GM19193 (cell line): Measurements from ENCODE around the gene HYOU1.

Experiments used
- POLR2A ChIP-seq: IDR thresholded peaks from 4 replicates; pipeline ENCODE4 v1.6.1; 2011; ENCODE audit not compliant: insufficient read depth, insufficient read length; ENCODE audit errors: extremely low read depth

HYOU1 gene

GRCh38 chr11:119057000-119057769 lies at the start of gene HYOU1:
TSS of gene HYOU1 (minus strand) at chr11:119057205. CDS start at chr11:119056160, 1,045 bp downstream.
- peak; percentile 91 for TF ChIP-seq POLR2A

GRCh38 chr11:119103793-119104192 lies 46.8 kb upstream of the HYOU1 start:
- no peak for TF ChIP-seq POLR2A

DNA sequence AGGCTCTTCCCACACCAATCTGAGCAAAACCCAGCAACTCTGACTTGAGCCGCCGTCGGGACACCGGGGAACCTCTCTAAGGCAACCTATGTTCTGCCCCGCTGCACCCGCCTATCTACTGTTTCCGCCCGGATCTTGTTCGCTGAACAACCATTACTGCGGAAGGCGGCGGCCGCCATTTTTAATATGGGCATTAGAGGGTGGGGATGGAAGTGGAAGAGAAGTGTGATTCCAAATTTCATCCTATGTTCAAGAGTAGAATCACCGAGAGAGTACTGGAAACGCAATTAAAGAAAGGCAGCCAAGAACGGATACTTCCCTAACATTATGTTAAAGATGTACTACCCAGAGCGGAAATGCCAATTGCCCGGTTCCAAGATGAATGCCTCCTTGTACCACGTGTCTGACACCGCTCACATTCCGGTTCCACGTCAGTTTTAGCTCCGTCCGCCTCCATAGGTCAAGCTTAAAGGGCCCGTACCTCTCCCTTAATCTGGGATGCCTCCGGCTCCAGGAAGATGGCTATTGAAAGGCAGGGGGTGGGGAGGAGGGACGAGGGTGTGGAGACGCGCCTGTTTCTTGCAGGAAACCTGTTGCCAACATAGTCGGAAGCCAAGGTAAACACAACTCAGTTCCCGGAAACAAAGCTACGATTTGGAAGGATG lies 44.9 kb upstream of the HYOU1 start, which contains the start of gene DPAGT1:
Gene DPAGT1 (minus strand): TSS at position 95 of the 665 bp plus-strand sequence. CDS start 198 bp downstream, outside the sequence.
- peak; percentile 55 for TF ChIP-seq POLR2A

- TF ChIP-seq POLR2A, result peak; percentile 41
Measured at GRCh38 chr11:119100994-119101758, 44.2 kb upstream of the HYOU1 start.

DNA sequence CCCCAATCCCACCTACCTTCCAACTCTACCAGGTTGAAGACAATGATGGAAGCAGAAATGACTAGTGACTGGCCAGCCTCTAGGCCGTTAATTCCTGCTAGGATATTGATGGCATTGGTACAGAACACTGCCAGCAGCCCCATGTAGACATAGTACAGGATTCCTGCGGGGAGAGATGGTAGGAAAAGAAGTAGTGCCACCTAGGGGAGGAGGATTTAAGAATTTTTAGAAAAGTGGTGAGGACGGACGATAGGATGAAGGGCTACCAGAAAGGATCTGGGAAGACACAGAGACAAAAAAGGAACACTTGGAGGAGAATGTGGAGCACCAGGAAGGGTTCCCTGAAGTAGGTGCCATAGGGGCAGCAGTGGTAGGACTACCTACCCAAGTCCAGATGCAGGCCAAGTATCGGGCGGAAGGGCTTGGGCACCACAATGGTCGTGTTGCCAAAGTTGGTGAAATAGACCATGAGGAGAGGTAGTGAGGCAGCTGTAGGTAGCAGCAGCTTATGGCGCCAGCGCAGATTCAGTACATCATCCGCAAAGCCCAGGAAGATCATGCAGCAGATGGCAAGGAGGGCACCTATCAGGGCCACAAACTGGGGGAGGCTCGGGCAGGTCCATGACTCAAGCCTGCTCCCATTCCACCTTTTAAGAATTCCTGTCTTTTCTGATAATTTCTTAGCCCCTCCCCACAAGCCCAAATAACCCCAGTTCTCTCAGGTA lies 43.4 kb upstream of the HYOU1 start:
- no peak for TF ChIP-seq POLR2A

- no peak for TF ChIP-seq POLR2A
Measured at GRCh38 chr11:119099711-119100110, 42.7 kb upstream of the HYOU1 start.

- peak; percentile 100 for TF ChIP-seq POLR2A
Measured at GRCh38 chr11:119095066-119095880, 38.3 kb upstream of the HYOU1 start.

- no peak for TF ChIP-seq POLR2A
Measured at GRCh38 chr11:119094816-119095065, 37.7 kb upstream of the HYOU1 start.

DNA sequence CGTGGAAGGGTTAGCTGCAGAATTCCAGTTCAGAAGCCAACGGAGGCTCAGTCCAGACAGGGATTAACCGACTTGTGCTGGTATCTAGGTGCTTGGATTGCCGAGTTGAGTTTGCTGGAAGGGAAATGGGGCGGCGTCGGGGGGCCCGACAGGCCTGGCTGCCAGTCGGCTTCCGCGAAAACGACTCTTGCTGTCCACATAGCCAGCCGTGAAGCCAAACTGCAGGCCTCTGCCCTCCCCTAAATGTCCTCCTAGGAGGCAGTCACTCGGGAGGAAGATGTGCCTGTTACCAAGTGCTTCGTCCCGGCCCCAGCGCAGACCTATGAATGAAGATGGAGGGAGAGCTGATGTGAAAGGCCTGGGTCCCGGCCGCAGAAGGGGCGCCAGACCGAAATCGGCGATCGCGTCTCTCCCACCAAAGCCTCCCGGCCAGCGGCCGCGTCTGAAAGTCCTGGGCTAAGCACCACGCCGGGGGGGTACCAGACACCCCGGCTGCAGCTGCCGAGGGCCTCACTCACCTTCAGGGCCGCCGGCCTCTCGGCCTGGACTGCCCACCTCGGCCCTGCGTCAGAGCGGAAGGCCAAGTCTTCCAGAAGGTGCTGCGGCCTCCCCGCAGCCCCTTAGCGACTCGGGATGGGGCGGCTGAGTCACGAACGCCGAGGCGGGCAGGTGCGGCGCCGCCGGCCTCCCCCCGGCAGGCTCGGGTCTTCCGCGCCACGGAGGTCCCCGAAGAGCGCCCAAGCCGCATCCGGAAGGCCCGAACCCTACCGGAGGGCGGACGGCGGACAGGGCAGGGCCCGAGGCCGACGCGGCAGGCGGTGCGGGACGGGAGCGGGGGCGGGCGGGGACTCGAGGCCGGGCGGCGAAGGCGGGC lies 37.2 kb upstream of the HYOU1 start:
- peak; percentile 55 for TF ChIP-seq POLR2A

- peak; percentile 45 for TF ChIP-seq POLR2A
Measured at GRCh38 chr11:119092880-119093842, 36.2 kb upstream of the HYOU1 start.

GRCh38 chr11:119091966-119092879 lies 35.2 kb upstream of the HYOU1 start:
- TF ChIP-seq POLR2A, result peak; percentile 24

- TF ChIP-seq POLR2A, result no peak
Measured at GRCh38 chr11:119091178-119091577, 34.2 kb upstream of the HYOU1 start.

- no peak for TF ChIP-seq POLR2A
Measured at GRCh38 chr11:119089319-119089718, 32.3 kb upstream of the HYOU1 start.
